ENCODE measurements around the gene BMP2K.
"Not testable (repeated sequence)": the region's sequence is repeated elsewhere in the genome, so short reads cannot be mapped to it uniquely, and the experiment has no call there.

BMP2K gene

DNA sequence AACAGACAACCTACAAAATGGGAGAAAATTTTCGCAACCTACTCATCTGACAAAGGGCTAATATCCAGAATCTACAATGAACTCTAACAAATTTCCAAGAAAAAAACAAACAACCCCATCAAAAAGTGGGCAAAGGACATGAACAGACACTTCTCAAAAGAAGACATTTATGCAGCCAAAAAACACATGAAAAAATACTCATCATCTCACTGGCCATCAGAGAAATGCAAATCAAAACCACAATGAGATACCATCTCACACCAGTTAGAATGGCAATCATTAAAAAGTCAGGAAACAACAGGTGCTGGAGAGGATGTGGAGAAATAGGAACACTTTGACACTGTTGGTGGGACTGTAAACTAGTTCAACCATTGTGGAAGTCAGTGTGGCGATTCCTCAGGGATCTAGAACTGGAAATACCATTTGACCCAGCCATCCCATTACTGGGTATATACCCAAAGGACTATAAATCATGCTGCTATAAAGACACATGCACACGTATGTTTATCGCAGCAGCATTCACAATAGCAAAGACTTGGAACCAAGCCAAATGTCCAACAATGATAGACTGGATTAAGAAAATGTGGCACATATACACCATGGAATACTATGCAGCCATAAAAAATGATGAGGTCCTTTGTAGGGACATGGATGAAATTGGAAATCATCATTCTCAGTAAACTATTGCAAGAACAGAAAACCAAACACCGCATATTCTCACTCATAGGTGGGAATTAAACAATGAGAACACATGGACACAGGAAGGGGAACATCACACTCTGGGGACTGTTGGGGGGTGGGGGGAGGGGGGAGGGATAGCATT is 19.7 kb downstream of the BMP2K start:
- DNase-seq (ENCODE audit: low read depth): not testable (repeated sequence)

DNA sequence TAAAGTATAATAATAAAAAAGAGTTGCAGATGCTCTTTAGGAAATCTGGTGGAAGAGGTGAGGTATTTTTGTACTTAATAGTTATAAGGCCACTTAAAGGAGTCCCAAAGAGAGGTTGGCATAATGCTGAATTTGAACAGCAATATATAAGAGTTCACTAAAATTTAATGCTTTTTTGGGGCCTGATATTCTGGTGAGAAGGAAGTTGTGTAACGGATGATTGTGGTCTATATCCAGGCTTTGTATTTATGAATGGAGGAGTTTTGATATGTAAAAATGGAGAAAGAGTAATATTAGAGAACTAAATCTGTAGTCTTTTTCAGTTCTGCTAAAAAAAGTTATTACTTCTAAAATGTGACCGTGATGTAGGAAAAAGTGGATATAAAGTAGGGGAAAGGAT is 20.4 kb downstream of the BMP2K start:
- no peak for DNase-seq (ENCODE audit: low read depth)

DNA sequence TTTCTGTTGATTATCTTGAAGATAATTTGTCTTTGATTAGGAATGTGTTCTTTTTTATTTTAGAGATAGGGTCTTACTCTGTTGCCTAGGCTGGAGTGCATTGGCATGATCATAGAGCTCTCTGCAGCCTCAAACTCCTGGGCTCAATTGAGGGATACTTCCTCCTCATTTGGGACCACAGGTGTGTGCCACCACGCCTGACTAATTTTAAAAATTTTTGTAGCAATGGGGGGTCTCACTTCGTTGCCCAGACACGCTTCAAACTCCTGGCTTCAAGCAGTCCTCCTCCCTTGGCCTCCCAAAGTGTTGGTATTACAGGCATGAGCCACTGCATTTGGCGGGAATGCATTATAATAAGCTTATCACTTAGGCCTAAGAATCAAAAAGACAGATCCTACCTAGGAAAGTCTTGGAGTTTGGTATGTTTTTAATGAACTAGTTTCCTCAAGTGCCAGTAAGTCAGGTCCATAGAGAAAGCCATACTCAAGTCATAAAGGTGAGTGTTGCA is 21.7 kb downstream of the BMP2K start:
- DNase-seq (ENCODE audit: low read depth): no peak

DNA sequence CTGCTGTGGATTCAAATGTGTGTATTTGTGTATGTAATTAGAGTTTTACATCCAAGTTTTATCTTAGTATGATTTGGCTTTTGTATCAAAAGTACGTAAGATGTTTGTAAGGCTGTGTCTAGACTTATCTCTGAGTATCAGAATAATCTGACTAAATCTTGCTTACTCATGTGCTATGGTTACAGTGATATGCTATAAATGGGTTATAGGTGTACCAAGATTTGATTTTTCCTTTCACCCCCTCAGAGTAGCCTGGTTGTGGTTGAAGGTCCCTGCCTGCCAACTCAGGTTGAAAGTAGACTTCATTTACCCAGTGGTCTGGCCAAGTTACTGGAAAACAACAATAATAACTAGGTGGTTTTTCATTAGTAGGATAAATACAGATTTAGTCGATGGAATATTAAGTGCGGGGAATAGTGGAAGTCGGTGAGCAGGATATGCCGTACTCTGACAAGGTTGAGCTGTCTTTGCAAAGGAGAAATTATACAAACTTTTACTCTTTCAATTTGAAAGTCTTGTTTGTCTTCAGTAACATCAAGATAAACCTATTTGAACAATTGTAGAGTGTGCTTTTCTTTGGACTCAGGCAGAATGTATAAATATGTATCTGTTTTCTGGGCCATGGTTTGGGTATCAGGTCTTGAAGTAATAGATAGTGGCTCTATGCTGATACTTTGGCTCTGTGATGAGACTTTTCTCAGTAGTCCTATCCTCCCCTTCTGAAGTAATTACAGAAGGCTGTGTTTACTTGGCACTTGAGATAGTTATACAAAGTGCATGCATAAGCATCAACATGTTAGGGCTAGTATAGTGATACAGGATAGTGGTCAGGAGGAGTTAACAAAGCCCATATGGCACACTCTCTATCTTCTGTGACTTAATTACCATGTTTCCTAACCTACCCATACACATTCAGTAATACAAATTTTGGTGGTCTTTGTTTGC is 23.7 kb downstream of the BMP2K start:
- DNase-seq (ENCODE audit: low read depth): no peak

DNA sequence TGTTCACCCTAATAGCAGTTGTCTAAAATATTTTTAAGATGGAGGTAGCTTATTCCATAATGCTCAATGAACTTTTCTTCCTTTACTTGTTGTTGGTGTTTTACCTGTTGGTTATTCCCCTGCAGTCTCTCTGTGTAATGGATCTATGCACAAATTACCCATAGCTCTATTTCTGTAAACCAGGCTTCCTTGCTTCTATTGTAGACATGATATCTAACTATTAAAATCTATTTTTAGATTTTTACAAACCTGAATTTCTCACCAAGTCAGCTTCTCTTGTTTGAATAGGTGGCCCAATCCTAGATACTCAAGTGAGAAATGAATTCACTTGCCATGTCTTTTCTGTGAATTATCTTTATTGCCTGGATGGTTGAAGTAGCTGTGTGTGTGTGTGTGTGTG is 24.8 kb downstream of the BMP2K start:
- no peak for DNase-seq (ENCODE audit: low read depth)

DNA sequence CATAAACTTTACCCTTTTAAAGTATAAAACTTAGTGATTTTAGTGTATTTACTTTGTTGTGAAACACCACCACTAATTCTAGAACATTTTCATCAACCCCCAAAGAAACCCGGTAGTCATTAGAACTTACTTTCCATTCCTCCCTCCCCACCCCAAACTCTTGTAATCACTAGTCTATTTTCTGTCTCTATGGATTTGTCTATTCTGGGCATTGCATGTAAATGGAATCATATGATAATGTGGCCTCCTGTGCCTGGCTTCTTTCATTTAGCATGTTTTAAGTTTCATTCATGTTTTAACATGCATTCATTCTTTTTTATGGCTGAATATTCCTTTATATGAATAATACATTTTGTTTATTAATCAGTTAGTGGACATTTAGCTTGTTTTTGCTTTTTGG is 27.8 kb downstream of the BMP2K start:
- no peak for DNase-seq (ENCODE audit: low read depth)

DNA sequence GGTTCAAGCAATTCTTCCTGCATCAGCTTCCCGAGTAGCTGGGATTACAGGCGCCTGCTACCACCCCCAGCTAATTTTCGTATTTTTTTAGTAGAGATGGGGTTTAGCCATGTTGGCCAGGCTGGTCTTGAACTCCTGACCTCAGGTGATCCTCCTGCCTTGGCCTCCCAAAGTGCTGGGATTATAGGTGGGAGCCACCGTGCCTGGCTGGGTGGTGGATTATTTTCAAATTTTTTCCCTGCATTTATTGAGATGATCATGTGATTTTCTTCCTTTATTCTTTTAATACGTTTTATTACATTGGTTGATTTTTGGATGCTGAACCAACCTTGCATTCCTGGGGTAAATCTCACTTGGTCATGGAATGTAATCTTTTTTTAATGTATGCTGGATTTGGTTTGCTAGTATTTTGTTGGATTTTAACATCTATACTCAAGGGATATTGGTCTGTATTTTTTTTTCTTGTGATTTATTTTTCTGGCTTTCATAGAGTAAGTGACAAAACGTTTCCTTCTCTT is 30.9 kb downstream of the BMP2K start:
- DNase-seq (ENCODE audit: low read depth): no peak

DNA sequence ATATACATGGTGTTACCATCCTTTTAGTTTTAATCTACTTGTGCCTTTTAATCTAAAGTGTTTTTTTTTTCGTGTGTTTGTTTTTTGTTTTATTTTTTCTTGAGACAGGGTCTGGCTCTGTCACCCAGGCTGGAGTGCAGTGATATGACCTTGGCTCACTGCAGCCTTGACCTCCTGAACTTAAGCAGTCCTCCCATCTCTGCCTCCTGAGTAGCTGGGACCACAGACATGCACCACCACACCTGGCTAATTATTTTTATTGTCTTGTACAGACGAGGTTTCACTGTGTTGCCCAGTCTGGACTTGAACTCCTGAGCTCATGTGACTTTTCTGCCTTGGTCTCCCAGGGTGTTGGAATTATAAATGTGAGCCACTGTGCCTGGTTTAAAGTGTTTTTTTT is 33.1 kb downstream of the BMP2K start:
- no peak for DNase-seq (ENCODE audit: low read depth)

DNA sequence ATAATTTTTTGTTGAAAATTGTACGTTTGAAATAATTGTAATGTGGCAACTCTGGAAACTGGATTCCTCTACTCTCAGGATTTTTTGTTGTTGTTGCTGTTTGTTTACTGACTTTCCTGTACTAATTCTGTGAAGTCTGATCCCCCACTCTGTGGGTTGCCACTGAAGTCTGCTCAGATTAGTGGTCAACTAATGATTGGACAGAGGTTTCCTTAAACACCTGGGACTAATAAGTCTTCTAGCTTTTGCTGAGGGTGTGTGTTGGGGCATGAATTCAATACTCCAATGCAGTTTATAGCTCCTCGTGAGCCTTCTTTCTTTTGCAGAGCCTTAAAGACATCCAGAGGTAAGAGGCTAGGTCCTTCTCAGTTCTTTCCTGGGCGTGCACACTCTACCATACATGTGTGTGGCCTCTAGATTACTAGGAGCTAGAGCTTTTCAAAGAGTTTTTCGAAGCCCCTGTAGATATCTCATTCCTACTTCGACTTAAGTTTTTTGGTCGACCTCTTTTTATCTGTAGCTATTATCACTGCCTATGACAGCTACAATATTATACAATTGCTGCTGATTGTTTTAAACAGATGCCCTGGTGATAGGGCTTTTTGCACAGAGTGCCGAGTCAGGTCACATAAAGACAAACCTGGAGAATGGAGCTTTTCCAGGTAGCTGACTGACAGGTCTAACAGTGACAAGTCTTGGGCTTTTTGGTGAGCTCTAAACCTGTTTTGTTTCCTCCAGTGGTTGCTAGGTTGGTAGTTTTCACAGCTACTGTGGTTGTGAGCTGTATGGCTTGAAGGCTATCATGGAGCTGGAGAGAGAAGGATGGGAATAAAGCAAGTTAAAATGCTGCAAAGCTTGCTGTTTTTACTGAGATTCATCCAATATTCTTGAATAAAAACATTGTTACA is 34.0 kb downstream of the BMP2K start:
- DNase-seq (ENCODE audit: low read depth): no peak

DNA sequence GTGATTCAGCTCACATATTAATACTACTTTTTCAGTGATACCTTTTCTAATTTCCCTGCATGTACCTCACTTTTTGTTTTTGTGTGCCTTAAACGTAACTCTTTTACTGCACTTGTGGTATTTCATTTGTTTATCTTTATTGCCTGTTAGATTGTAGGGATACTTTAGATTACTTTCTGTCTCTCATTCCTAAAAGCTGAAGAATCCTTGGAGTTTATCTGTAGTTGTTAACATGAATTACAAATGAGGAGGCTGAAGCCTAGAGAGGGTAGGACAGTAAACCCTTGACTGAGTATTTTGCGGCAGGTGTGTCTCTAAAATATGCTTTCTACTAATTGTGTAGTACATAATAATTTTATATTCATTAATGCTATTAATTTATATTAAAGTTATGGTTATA is 34.9 kb downstream of the BMP2K start:
- no peak for DNase-seq (ENCODE audit: low read depth)

DNA sequence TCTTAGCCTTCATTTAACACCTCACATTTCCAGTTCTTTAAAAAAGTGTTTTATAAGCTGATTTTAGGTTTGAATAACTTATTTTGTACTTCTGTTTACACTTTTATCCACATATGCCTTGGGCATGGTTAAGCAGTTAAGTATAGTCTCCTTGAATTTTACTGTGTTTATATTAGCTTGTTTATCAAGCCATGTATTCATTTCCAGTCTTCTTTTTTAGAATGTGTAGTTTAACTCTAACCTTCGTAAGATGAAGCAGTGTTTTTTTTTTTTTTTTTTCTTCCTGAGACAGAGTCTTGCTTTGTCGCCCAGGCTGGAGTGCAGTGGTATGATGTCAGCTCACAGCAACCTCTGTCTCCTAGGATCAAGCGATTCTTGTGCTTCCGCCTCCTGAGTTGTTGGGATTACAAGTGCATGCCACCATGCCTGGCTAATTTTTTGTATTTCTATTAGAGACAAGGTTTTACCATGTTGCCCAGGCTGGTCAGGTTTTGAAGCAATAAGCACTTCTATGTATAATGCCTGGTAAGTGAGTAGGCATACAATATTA is 42.5 kb downstream of the BMP2K start:
- no peak for DNase-seq (ENCODE audit: low read depth)

DNA sequence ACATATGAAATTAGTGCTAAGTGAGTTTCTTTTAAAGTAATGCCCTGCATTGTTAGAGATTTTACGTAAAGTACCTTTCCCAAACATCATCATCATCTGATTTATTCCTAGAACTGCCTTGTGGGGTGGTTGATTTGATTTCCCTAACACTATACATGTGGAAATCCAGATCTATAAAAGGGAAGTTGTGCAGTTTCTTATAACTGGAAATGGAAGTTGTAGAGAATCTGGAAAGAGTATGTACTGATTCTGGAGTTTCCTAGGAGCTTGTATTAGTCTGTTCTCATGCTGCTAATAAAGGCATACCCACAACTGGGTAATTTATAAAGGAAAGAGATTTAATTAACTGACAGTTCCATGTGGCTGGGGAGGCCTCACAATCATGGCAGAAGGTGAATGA is 47.9 kb downstream of the BMP2K start:
- no peak for DNase-seq (ENCODE audit: low read depth)

DNA sequence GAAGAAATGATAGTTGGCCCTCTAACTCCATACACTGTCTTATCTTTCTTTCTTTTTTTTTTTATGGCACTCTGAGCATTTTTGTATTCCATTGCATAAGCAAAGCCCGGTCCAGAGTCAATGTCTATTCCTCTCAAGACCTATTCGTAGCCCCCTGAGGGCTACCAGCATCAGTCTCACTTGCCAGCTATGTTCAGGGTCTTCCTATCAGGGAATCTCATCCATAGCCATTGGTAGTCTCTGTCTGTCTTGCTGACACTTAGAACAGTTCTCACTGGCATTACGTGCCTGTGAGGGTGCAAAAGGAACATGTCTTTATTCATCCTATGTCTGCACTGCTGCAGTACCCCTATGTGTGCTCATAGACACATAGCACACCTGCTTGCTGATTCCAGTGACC is 51.0 kb downstream of the BMP2K start:
- DNase-seq (ENCODE audit: low read depth): no peak

DNA sequence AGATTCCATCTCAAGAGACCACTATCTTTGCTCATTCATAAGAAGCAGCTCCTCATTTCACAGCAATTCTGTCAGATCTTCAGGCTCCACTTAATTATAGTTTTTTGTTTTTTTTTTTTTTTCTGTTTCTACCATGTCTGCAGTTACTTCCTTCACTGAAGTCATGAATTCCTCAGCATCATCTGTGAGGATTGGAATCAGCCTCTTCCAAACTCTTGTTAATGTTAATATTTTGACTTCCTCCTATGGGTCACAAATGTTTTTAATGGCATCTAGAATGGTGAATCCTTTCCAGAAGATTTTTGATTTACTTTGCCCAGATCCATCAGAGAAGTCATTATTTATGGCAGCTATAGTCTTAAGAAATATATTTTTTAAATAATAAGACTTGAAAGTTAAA is 53.1 kb downstream of the BMP2K start:
- no peak for DNase-seq (ENCODE audit: low read depth)

DNA sequence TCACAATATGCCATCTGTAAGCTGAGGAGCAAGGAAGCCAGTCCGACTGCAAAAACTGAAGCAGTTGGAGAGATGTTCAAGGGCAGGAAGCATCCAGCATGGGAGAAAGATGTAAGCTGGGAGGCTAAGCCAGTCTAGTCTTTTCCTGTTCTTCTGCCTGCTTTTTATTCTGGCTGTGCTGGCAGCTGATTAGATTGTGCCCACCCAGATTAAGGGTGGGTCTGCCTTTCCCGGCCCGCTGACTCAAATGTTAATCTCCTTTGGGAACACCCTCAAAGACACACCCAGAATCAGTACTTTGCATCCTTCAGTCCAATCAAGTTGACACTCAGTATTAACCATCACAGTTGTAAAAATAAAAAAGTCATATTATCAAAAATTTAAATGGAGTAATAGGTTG is 63.5 kb downstream of the BMP2K start:
- not testable (repeated sequence) for DNase-seq (ENCODE audit: low read depth)

DNA sequence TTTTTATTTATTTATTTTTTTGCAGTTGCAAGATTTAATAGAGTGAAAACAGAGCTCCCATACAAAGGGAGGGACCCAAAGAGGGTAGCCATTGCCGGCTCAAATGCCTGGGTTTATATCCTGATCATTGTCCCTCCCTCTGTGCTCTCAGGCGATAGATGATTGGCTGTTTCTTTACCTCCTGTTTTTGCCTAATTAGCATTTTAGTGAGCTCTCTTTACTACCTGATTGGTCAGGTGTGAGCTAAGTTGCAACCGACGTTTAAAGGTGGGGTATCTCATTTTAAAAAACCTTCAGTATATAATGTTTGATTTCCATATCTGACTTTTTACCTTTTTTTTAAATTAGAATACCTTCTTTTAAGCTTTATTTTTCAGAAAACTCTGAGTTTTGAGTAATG is 64.1 kb downstream of the BMP2K start:
- DNase-seq (ENCODE audit: low read depth): not testable (repeated sequence)

DNA sequence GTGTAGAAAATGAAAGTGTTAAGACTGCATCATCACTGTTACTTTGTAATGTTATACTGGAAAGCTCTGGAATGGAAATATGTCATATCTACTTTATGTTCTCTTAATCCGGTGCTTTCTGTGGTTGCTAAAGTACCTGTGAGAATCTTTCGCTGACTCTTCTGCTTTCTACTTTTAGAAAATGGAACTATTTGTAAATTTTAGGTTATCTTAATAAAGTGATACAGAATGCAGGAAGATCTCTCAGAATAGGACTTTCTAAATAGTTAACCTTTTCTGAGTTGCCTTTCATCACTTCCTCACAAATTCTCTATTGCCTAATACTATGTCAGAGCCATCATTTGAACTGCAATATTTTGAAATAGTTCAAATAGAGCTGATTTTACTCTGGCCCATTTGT is 69.3 kb downstream of the BMP2K start:
- DNase-seq (ENCODE audit: low read depth): no peak

DNA sequence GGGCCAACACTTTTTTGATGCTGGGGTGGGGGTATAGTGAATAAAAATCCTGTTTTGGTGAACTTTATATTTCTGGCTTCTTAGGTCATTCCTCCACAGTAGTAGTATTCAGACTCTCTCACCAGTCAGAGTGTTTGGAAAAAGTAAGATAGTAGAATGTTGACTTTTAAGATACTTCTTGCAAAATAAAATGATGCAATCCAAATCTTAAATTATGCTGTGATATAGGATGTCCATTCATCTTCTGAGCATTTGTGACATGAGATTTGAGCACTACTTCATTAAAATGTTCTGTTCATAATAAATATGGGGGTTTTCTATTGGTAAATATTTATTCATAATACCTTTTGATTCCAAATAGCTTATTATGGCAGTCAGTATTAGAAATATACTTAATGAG is 70.1 kb downstream of the BMP2K start:
- DNase-seq (ENCODE audit: low read depth): no peak

DNA sequence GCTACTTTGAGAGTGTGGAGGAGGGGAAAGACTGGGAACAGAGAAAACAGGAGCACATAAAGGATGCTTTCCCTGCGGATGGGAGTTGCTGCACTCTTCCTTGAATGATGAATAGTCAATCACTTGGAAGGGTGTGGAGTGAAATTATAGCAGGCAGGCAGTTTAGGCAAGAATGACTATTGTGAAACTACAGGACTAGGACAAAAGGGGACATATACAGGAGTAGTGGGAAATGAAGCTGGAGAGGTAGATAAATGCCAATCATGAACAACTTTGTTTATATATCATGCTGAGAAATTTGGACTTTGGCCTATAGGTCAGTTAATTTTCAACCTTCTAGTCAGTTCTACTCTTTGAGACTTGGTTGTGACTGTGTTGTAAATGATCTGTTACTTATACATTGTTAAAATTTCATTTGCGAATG is 86.2 kb downstream of the BMP2K start:
- no peak for DNase-seq (ENCODE audit: low read depth)

DNA sequence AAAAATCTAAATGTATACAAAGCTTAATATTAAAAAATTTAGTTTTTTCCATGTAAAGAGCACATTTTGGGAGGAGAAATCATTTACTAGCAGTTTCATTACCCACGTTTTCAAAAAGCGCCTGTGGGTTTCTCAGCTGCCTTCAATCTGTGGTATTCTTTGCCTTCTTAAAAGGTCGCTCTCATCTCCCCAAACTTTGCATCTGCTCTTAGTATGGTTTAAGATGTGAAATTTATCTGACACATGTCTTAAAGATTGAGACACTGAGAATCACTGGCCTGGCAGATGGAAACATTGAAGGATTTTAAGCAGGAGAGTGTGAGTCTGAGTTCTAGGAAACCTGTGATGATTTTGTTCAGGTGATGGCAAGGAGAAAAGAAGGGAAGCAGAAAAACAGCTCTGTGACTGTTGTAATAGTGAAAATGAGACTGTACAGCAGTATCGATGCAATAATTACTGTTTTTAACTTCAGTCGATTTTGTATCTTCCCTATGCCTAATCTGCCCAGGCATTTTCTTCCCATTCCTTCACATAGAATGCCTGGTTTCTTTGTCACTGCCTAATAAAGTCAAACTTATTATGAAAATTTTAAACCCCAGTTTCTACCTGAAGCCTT is 87.2 kb downstream of the BMP2K start:
- DNase-seq (ENCODE audit: low read depth): no peak

DNA sequence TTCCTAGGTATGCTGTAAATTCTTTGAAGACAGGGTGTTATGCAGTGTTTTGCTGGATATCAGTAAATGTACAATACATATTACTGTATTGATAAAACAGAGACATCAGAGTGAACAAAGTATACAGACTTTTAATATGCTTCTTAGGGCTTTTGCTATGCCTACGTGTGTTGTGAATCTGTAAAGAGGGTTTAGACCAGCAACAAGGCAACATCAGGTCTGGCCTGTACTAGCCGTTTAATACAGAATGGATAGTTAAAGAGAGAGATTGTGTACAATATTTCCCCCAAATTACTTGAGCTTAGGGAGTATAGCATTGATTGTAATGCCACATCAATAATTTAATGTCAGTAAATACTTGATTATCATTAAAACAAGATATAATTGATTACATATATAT is 87.8 kb downstream of the BMP2K start:
- DNase-seq (ENCODE audit: low read depth): no peak

Data from T follicular helper cell (primary cell).